Activated naive CD4-positive, alpha-beta T cell treated with anti-CD3 and anti-CD28 coated beads, Interleukin-2, amount 10 ng/mL, durations not matched to agents 7 days and 5 days (primary cell): ENCODE measurements around the gene LUC7L2.
"Not testable (repeated sequence)": the region's sequence is repeated elsewhere in the genome, so short reads cannot be mapped to it uniquely, and the experiment has no call there.

Source experiments
- CTCF ChIA-PET: fragments of 350-600 bp; sonication (Branson Sonifier 250); formaldehyde crosslinking; loops from one replicate; lab custom pipeline; 2021; ENCODE audit warnings: antibody characterized with exemption; lab: Charles Lee
- DNase-seq: peaks from one replicate; pipeline ENCODE4 v3.0.0-alpha.2; 2020
- H3K27ac Mint-ChIP-seq: one replicate; pipeline ENCODE4 v1.8.0; 2021; ENCODE audit warnings: mild to moderate bottlenecking, moderate library complexity, mixed read lengths
- H3K27me3 Mint-ChIP-seq: one replicate; pipeline ENCODE4 v1.8.0; 2021; ENCODE audit warnings: mild to moderate bottlenecking, mixed read lengths
- H3K36me3 Mint-ChIP-seq: one replicate; pipeline ENCODE4 v1.8.0; 2021; ENCODE audit warnings: mixed read lengths
- H3K4me1 Mint-ChIP-seq: one replicate; pipeline ENCODE4 v1.8.0; 2021; ENCODE audit warnings: mixed read lengths
- H3K4me3 Mint-ChIP-seq: one replicate; pipeline ENCODE4 v1.8.0; 2021; ENCODE audit warnings: mild to moderate bottlenecking, moderate library complexity, mixed read lengths
- H3K9me3 Mint-ChIP-seq: one replicate; pipeline ENCODE4 v1.8.0; 2021; ENCODE audit warnings: mixed read lengths

The LUC7L2 gene

DNA sequence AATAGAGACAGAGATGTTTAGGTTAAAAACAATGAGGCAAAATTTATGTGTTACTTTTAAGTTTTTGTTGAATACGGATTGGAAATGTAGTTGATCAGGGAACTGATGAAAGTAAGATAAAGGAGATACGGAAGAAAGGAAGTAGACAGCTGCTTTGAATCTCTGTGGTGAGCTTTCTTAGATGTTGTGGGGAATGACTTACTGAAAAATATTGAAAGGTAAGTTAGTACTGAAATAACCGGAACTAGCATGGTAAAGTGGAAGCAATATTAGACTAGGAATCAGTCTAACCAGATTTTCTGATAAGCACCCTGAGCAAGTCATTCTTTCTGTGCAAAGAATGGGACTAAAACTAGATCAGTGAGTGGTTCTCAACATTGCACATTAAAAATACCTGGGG is 34.8 kb downstream of the LUC7L2 start:
- DNase-seq = no peak
- H3K4me3 Mint-ChIP-seq = no peak overlapping the region
- peaks cover 29% of the 10 kb centered on the region for H3K4me1 Mint-ChIP-seq

GRCh38 chr7:139396323-139396951 is 36.7 kb downstream of the LUC7L2 start:
- CTCF ChIA-PET = no interaction called here
- H3K27ac Mint-ChIP-seq = no peak overlapping the region
- peaks cover 44% of the 10 kb centered on the region for H3K36me3 Mint-ChIP-seq
- no peaks in the 10 kb centered on the region for H3K27me3 Mint-ChIP-seq
- H3K4me3 Mint-ChIP-seq = no peak overlapping the region
- H3K9me3 Mint-ChIP-seq = no peaks in the 10 kb centered on the region
- peaks cover 26% of the 10 kb centered on the region for H3K4me1 Mint-ChIP-seq
- DNase-seq = no peak

More for the DNA sequence above, 34.8 kb downstream of the LUC7L2 start:
- peaks cover 49% of the 10 kb centered on the region for H3K36me3 Mint-ChIP-seq
- no peaks in the 10 kb centered on the region for H3K27me3 Mint-ChIP-seq
- peak overlapping the region; percentile 82 for H3K27ac Mint-ChIP-seq
- CTCF ChIA-PET = interaction anchor here (1.1 to 1.5 kb wide), 2 partner anchors 40 to 56 kb away, joined by 3 to 6 read pairs; no protein-coding TSS in a partner anchor
- H3K9me3 Mint-ChIP-seq = no peaks in the 10 kb centered on the region

- Mint-ChIP-seq H3K27ac (no peak overlapping the region), H3K36me3 (peaks cover 47% of the 10 kb centered on the region), H3K27me3 (no peaks in the 10 kb centered on the region), H3K9me3 (no peaks in the 10 kb centered on the region), H3K4me1 (peaks cover 25% of the 10 kb centered on the region), H3K4me3 (no peak overlapping the region)
- CTCF ChIA-PET = no interaction called here
- DNase-seq = no peak
These were observed 37.5 kb downstream of the LUC7L2 start for GRCh38 chr7:139397192-139397591.

GRCh38 chr7:139403601-139404000 is 43.9 kb downstream of the LUC7L2 start:
- no peaks in the 10 kb centered on the region for H3K9me3 Mint-ChIP-seq
- H3K27me3 Mint-ChIP-seq = no peaks in the 10 kb centered on the region
- no peak overlapping the region for H3K27ac Mint-ChIP-seq
- CTCF ChIA-PET = no interaction called here
- DNase-seq = no peak
- no peaks in the 10 kb centered on the region for H3K4me1 Mint-ChIP-seq
- peaks cover 56% of the 10 kb centered on the region for H3K36me3 Mint-ChIP-seq
- H3K4me3 Mint-ChIP-seq = no peak overlapping the region

GRCh38 chr7:139407555-139407954 is 47.9 kb downstream of the LUC7L2 start:
- no peaks in the 10 kb centered on the region for H3K9me3 Mint-ChIP-seq
- DNase-seq = no peak
- CTCF ChIA-PET = no interaction called here
- peaks cover 61% of the 10 kb centered on the region for H3K36me3 Mint-ChIP-seq
- no peaks in the 10 kb centered on the region for H3K27me3 Mint-ChIP-seq
- no peak overlapping the region for H3K4me3 Mint-ChIP-seq
- no peak overlapping the region for H3K27ac Mint-ChIP-seq
- H3K4me1 Mint-ChIP-seq = no peaks in the 10 kb centered on the region

DNA sequence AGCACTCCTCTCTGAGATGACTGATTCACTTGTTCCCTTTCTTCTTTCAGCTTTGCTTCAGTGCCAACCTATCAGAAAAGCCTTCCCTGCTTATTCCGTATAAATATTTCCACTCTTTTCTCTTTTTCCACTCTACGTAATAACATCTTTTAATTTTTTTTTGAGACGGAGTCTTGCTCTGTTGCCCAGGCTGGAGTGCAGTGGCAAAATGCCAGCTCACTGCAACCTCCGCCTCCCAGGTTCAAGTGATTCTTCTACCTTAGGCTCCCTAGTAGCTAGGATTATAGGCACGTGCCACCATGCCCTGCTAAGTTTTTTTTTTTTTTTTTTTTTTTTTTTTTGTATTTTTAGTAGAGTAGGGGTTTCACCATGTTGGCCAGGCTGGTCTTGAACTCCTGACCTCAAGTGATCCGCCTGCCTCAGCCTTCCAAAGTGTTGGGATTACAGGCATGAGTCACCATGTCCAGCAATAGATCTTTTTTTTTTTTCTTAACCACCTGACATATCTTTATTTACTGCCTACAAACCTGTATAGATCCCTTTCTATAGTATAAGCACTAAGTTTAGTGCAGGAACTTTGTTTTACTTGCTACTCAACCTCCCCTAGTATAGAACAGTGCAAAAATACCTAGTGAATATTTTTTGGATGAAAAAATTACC is 55.2 kb downstream of the LUC7L2 start:
- H3K36me3 Mint-ChIP-seq = peaks cover 58% of the 10 kb centered on the region
- H3K27ac Mint-ChIP-seq = not testable (repeated sequence)

GRCh38 chr7:139416405-139416804 is 56.7 kb downstream of the LUC7L2 start:
- CTCF ChIA-PET = interaction anchor here (1.5 kb wide), 1 partner anchor 19 kb away, joined by 9 read pairs; no protein-coding TSS in a partner anchor
- H3K36me3 Mint-ChIP-seq = peaks cover 57% of the 10 kb centered on the region
- no peak for DNase-seq
- H3K4me3 Mint-ChIP-seq = no peak overlapping the region
- no peak overlapping the region for H3K27ac Mint-ChIP-seq
- H3K9me3 Mint-ChIP-seq = no peaks in the 10 kb centered on the region
- no peaks in the 10 kb centered on the region for H3K4me1 Mint-ChIP-seq
- H3K27me3 Mint-ChIP-seq = no peaks in the 10 kb centered on the region

More for the DNA sequence above, 55.2 kb downstream of the LUC7L2 start:
- DNase-seq, H3K9me3 Mint-ChIP-seq, H3K27me3 Mint-ChIP-seq, H3K4me3 Mint-ChIP-seq, H3K4me1 Mint-ChIP-seq: not testable (repeated sequence)
- CTCF ChIA-PET = interaction anchor here (3.0 kb wide), 1 partner anchor 19 kb away, joined by 13 read pairs; no protein-coding TSS in a partner anchor

- H3K4me3 Mint-ChIP-seq = no peak overlapping the region
- no peaks in the 10 kb centered on the region for H3K9me3 Mint-ChIP-seq
- CTCF ChIA-PET = interaction anchor here (1.5 kb wide), 1 partner anchor 18 kb away, joined by 9 read pairs; no protein-coding TSS in a partner anchor
- no peak for DNase-seq
- H3K27me3 Mint-ChIP-seq = no peaks in the 10 kb centered on the region
- peaks cover 52% of the 10 kb centered on the region for H3K36me3 Mint-ChIP-seq
- no peaks in the 10 kb centered on the region for H3K4me1 Mint-ChIP-seq
- no peak overlapping the region for H3K27ac Mint-ChIP-seq
These were observed 57.8 kb downstream of the LUC7L2 start for GRCh38 chr7:139417478-139417877.

DNA sequence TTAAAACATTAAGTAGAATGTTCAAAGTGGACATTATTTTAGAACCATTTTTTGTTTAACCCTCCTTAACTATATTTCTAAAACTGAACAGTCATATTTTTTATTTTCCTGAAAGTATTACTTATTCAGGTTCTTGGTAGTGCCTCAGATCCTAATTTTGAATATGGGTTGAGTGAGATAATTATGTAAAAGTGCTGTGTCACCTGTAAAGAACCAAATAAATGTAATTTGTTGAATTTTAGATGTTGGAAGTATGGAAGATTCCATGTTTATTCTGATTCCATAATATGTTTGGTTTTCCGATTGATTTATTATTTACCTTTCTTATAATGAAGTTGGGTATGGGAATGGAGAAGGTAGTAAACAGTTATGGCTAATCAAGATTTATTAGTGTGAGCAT is 61.4 kb downstream of the LUC7L2 start:
- H3K27me3 Mint-ChIP-seq = no peaks in the 10 kb centered on the region
- DNase-seq = no peak
- no peaks in the 10 kb centered on the region for H3K4me1 Mint-ChIP-seq
- H3K36me3 Mint-ChIP-seq = peaks cover 42% of the 10 kb centered on the region
- H3K9me3 Mint-ChIP-seq = no peaks in the 10 kb centered on the region
- CTCF ChIA-PET = interaction anchor here (1.7 to 6.3 kb wide), 2 partner anchors 14 to 79 kb away, joined by 3 to 39 read pairs; no protein-coding TSS in a partner anchor
- no peak overlapping the region for H3K27ac Mint-ChIP-seq
- H3K4me3 Mint-ChIP-seq = no peak overlapping the region

DNA sequence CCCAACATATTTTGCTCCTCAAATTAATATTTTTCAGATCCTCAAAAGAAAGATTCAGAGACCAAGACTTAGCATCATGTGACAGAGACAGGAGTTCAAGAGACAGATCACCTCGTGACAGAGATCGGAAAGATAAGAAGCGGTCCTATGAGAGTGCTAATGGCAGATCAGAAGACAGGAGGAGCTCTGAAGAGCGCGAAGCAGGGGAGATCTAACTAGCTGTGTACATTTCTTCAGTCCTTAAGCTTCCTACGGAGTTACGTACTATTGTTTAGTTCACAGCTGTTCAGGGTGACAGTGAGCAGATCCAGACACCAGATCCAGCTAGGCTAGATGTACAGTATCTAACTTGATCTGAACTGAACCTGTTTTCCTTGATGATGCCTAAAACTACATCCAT is 62.4 kb downstream of the LUC7L2 start:
- H3K4me3 Mint-ChIP-seq = no peak overlapping the region
- no peak for DNase-seq
- H3K27me3 Mint-ChIP-seq = no peaks in the 10 kb centered on the region
- no peaks in the 10 kb centered on the region for H3K9me3 Mint-ChIP-seq
- peaks cover 37% of the 10 kb centered on the region for H3K36me3 Mint-ChIP-seq
- CTCF ChIA-PET = interaction anchor here (1.7 to 6.3 kb wide), 3 partner anchors 10 to 78 kb away, joined by 3 to 39 read pairs (median 6); no protein-coding TSS in a partner anchor
- no peaks in the 10 kb centered on the region for H3K4me1 Mint-ChIP-seq
- H3K27ac Mint-ChIP-seq = no peak overlapping the region

- H3K27ac Mint-ChIP-seq = no peak overlapping the region
- peaks cover 33% of the 10 kb centered on the region for H3K36me3 Mint-ChIP-seq
- H3K4me3 Mint-ChIP-seq = no peak overlapping the region
- no peaks in the 10 kb centered on the region for H3K27me3 Mint-ChIP-seq
- no peak for DNase-seq
- no peaks in the 10 kb centered on the region for H3K4me1 Mint-ChIP-seq
- no peaks in the 10 kb centered on the region for H3K9me3 Mint-ChIP-seq
- CTCF ChIA-PET = interaction anchor here (2.2 to 6.3 kb wide), 2 partner anchors 9 to 12 kb away, joined by 6 to 39 read pairs; no protein-coding TSS in a partner anchor
These were observed 63.4 kb downstream of the LUC7L2 start for GRCh38 chr7:139423091-139423490.

GRCh38 chr7:139424004-139424403 is 64.3 kb downstream of the LUC7L2 start:
- Mint-ChIP-seq H3K4me3 (no peak overlapping the region), H3K27me3 (no peaks in the 10 kb centered on the region), H3K4me1 (no peaks in the 10 kb centered on the region), H3K27ac (no peak overlapping the region), H3K9me3 (no peaks in the 10 kb centered on the region), H3K36me3 (peaks cover 36% of the 10 kb centered on the region)
- CTCF ChIA-PET = interaction anchor here (2.2 to 6.3 kb wide), 2 partner anchors 8 to 11 kb away, joined by 6 to 39 read pairs; no protein-coding TSS in a partner anchor
- DNase-seq = no peak

- CTCF ChIA-PET = interaction anchor here (0.7 to 6.3 kb wide), 3 partner anchors 9 to 1874 kb away, joined by 3 to 39 read pairs (median 3); no protein-coding TSS in a partner anchor
- not testable (repeated sequence) for H3K27ac Mint-ChIP-seq, DNase-seq
These were observed 66.0 kb downstream of the LUC7L2 start for GRCh38 chr7:139425701-139426100.

DNA sequence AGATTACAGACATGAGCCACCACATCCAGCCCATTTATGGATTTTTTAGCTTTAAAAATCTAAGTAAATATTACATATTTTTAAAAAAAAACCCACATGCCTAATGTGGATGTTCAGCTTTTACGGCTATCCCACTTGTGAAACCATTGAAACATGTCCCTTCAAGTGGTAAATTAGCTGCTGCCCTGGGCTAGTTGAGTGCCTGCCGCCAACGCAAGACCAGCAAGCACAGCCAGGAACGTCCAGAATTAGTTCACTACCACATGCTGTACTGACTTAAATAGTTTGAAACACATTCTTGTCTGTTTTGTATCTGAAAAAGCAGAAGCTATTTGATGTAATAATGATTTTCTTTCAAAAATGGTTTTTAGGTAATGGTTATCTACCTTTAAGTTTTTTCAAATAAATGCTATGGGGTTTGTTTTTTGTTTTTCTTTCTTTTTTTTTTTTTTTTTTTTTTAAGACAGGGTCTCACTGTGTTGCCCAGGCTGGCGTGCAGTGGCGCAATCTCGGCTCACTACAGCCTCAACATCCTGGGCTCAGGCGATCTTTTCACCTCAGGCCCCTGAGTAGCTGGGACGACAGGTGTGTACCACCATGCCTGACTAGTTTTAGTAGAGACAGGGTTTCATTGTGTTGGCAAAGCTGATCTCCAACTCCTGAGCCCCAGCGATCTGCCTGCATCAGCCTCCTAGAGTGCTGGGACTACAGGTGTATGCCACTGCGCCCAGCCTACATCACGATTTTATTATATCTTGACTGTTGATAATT is 66.7 kb downstream of the LUC7L2 start:
- DNase-seq = no peak
- Mint-ChIP-seq H3K36me3 (peaks cover 28% of the 10 kb centered on the region), H3K9me3 (no peaks in the 10 kb centered on the region), H3K27me3 (no peaks in the 10 kb centered on the region), H3K27ac (no peak overlapping the region), H3K4me3 (no peak overlapping the region), H3K4me1 (no peaks in the 10 kb centered on the region)
- CTCF ChIA-PET = interaction anchor here (0.7 to 6.3 kb wide), 3 partner anchors 8 to 1873 kb away, joined by 3 to 39 read pairs (median 3); no protein-coding TSS in a partner anchor

More at GRCh38 chr7:139425701-139426100, 66.0 kb downstream of the LUC7L2 start:
- H3K36me3 Mint-ChIP-seq = peaks cover 28% of the 10 kb centered on the region
- not testable (repeated sequence) for H3K9me3 Mint-ChIP-seq, H3K4me3 Mint-ChIP-seq, H3K27me3 Mint-ChIP-seq, H3K4me1 Mint-ChIP-seq
